Stimulated activated CD8-positive, alpha-beta memory T cell treated with anti-CD3 and anti-CD28 coated beads, Interleukin-12 subunit alpha, Interleukin-12 subunit beta, amount 100 ng/mL, for 4 hours (primary cell): ENCODE data around the gene WFDC5.

Experiments
- DNase-seq: peaks from one replicate; pipeline ENCODE4 v3.0.0-alpha.2; 2020; ENCODE audit warnings: low read depth

Gene WFDC5

DNA sequence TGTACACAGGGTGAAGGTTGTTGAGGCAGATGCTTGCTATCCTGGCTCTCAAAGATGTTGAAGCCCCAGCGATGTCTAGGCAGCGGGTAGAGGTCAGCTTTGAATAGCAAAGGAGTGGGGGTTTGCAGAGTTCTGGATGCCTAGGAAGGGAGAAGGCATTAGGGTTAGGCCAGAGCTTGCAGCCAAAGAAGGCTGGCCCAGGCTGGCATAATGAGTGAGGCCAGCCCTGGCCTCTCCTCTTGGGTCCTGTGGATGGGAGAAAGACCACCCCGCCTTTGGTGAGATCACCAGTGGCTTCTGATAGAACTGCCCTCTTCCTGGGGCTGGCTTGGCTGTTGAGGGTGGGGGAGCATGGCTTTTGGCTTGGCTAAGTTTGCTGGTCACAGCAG, 406 bp upstream of the WFDC5 start:
- DNase-seq, result no peak

- no peak for DNase-seq
Observed at GRCh38 chr20:45113865-45114264, 1.1 kb downstream of the WFDC5 start.

- DNase-seq, result no peak
Observed at GRCh38 chr20:45112754-45113153, 2.2 kb downstream of the WFDC5 start.

DNA sequence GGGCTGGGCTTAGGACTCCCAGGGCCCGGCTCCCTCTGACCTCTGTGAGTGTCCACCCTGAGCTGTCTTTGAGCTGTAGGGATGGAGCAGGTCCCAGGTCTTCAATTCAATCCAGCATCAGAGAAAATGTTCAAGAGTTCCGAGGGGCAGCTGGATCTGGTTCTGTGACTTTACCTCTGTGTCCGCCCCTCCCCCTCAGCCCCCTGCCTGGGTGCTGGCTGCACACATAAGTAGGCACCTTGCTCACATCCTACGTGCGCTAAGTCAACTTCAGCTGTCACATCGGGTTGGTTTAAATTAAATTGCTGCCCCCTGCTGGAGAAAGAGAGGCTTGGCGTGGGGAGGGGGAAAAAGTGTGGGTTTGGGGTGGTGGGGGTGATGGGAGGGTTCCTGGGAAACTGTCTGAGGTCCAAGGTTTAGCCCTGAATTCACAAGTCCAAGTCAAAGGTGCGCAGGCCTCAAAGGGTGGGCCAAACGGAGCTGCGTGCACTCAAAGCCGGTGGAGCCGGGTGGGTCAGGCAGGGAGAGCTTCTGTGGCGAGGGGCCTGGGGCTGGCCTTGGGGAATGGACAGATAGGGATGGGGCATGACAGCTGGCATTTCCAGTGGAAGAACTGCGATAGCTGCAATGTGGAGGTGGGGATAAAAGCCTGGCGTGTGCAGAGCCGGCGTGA, 3.0 kb downstream of the WFDC5 start:
- DNase-seq, result no peak

DNA sequence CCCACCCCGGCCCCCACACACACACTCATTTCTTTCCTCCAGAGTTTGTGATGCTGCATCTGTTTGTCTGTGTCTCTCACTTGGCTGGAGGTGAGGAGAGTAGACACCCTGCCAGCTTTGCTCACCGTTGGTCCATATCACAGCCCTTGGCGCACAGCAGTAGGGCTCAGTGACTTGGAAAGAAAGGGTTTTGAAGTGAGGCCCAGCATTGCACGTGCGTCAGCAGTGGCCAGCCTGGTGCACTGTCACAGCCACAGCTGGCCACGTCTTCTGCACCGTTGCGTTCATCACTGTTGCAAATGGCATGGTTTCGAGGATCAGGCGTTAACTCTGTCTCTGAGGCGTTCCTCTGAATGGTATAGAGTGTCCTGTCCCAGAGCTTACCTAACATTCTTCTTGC, 3.7 kb downstream of the WFDC5 start:
- no peak for DNase-seq

- no peak for DNase-seq
Observed at GRCh38 chr20:45110301-45110700, 4.7 kb downstream of the WFDC5 start.

DNA sequence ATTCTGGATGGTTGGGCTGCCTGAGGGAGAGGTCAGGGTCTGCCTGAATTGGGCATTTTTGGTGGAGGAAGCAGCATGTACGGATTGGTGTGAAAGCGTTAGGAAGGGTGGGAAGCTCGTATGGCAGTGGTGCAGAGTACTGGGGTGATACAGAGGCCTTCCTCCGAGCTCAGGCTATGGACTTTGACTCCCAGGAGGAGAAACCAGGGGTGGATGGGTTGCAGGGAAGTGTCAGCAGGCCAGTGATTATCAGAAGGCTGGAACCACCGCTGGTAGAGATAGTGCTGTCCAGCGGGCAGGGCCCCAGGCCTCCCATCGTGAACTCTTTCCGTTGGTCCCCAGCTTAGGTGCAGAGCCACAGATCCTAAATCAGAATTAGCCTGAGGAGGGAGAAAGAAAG, 5.3 kb downstream of the WFDC5 start:
- no peak for DNase-seq

GRCh38 chr20:45105317-45105716, 9.7 kb downstream of the WFDC5 start:
- no peak for DNase-seq

- DNase-seq, result no peak
Observed at GRCh38 chr20:45104786-45105185, 10.2 kb downstream of the WFDC5 start.

DNA sequence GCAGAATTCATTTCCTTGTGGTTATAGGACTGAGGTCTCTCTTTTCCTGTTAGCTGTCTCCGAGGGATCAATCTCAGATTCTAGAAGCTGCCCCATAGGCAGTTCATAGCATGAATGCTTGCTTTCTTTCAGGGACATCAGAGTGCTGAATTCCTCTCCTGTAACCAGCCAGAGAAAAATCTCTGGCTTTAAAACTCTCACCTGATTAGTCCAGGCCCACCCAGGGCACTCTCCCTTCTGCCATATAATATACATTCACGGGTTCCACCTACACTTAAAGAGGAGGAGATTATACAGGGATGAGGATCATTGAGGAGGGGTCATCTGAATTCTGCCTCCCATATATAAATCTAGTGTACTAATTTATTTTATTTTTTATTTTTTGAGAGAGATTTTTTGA, 11.9 kb downstream of the WFDC5 start:
- DNase-seq, result no peak

- DNase-seq, result no peak
Observed at GRCh38 chr20:45101333-45101850, 13.6 kb downstream of the WFDC5 start.

DNA sequence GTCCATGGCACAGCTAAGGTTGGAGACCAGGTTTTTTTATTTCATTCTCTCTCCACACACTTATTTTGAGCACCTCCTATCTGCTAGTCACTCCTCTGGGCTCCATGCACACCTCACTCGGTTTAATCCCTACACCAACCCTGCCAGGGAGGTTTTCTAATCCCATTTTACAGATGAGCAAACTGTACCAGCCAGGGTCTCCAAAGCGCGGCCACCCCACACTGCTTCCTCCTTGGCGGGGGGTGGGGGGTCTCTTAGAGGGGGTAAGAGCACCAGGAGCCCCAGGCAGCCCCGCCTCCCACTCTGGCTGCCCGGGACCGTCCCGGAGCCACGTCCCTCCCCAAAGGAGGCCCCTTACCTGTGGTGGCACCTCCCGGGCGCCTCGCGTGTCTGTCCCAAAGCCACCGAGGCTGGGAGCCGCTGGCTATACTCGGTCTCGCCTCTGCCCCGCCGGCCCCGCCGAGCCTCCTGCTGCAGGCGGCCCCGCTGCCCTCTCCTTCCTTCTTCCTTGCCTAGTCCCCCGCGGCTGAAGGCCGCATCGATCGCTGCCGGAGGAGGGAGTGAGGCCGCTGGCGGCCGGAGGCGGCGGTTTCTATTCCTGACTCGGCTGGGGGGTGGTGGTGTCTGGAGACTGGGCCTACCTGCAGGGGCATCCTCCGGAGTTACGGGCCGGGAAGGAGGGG, 14.3 kb downstream of the WFDC5 start, which contains the start of gene KCNS1:
TSS of gene KCNS1 (minus strand) at position 565 of the 683 bp plus-strand sequence. CDS start 1,891 bp downstream, outside the sequence.
- DNase-seq, result no peak

DNA sequence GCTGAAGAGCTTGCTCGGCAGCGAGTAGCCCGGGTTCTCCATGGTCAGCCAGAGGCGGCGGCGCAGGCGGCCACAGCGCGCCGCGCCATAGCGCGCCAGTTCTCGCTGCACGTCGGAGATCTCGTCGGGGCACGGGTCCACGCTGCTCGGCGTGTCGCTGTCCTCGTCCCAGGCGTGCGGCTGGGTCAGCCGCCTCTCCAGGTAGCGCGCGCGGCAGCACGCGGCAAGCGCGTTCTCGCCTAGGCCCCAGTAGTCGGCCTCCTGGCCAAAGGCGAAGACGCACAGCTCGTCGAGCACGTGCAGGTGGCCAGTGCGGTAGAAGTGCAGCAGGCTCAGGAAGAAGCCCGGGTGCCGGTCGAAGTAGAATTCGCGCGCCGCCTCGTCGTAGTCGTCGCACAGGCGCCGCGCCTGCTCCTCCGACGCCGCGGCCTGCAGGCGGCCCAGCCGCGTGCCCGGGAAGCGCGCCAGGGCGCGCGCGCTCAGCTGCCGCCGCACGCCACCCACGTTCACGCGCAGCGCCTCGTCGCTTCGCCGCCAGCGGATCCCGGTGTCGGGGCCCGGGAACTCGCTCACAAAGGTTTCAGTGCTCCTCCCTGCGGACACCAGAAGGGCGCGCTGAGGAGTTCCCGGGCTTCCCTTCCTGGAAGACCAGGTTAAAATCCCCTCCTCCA, 16.7 kb downstream of the WFDC5 start:
- DNase-seq, result no peak

- DNase-seq, result no peak
Observed at GRCh38 chr20:45097485-45098102, 17.4 kb downstream of the WFDC5 start.

DNA sequence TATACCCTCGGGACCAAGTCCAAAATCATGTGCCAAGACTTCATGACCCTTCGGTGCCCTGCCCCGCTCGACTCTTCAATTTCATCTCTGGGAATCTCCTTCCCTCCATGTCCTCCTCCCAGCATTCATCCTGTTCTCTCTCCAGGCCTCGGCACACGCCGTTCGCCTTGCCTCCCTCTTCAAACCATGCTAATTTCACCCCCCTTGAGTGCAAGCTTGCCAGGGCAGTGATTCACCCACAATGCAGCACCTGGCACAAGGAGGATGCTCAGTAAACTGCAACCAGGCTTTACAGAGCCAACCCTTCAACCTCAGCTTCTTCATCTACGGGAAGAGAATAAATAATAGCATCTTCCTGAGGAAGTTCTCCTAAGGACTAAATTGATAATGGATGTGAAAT, 18.2 kb downstream of the WFDC5 start:
- no peak for DNase-seq

DNA sequence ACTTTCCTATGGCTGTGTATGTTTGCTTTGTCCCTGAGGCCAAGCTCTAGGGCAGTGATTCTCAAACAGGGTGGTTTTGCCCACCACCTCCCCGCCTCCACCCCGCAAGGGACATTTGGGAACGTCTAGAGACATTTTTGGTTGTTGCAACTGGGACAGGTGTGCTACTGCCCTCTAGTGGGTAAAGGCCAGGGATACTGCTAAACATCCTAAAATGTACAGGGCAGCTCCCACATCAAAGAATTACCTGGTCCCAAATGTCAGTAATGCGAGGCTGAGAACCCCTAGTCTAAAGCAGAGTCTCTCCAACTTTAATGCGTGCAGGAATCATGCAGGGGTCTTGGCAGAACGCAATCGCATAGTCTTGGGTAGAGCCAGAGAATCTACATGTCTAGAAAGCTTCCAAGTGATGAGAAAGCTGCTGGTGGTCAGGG, 19.2 kb downstream of the WFDC5 start:
- DNase-seq, result peak; percentile 13

DNA sequence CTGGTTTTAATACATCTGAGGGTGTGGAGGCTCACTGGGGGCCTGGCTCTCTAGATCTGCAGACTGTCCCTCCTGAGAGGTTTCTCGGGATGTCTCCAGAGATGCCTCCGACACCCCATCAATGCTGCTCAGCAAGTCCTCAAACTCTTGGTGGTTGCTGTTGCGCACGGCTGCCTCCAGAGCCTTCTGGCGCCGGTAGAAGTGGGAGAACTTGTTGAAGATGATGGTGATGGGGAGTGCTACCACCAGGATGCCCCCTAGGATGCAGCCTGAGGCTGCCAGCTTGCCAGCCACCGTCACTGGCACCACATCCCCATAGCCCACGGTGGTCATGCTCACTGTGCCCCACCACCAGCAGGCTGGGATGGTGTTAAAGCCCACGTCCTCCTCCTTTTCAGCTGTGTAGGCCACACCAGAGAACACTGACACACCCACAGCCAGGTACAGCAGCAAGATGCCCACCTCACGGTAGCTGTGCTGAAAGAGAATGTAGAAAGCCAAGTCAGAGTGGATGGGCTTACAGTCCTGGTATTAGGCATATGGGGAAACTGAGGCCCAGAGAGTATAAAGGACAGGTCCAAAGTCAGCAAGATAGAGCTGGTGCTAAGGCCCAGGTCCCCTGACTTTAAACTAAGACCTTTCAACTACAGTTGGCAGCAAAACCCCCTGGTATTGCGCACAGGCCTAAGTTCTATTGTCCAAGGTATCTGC, 20.0 kb downstream of the WFDC5 start:
- DNase-seq, result no peak

DNA sequence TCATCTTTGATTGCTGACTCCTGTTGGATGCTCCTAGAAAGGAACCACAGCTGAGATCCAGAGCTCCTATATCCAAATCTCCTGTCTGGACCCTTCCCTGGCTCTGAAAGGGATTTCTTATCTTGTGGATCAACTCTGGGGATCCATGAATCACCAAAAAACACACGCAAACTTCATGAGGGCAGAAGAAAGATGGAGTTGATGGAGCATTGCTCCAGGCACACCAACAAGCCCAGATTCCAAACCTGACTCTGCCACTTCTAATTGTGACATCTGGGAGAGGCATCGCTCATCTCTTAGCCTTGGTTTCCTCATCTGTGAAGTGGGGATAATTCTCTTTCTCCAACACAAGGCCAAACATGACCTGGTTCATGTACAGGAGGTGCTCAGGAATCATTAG, 20.8 kb downstream of the WFDC5 start:
- no peak for DNase-seq

DNA sequence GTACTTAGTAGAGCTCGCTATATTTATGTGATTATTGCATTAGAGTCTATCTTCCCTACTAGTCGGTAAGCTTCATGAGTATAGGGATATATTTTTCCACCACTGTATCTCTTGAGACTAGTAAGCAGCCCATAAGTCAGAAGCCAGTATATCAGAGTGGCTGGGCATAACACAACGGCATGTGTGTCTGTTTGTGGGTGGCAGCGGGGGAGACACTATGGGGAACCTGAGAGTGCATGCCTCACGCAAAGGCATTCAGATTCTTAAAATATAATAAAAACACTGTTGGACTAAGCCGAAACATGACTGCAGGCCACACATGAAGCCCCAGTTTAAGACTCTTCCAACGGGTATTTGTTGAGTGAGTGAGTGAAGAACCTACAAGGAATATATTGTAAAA, 22.1 kb downstream of the WFDC5 start:
- no peak for DNase-seq

GRCh38 chr20:45091366-45091765, 23.6 kb downstream of the WFDC5 start:
- DNase-seq, result no peak

- DNase-seq, result no peak
Observed at GRCh38 chr20:45090481-45090880, 24.5 kb downstream of the WFDC5 start.

- DNase-seq, result no peak
Observed at GRCh38 chr20:45088247-45088646, 26.7 kb downstream of the WFDC5 start.
